PFSK-1 (cell line): ENCODE measurements around the gene RANBP1.
A peak's percentile ranks its signal among the peaks of the same experiment; 100 is the strongest.

Source experiments
- FOXP2 ChIP-seq: optimal IDR thresholded peaks from 2 replicates; pipeline ENCODE3; 2011; ENCODE audit warnings: borderline replicate concordance, control low read depth, inconsistent platforms; ENCODE audit not compliant: insufficient read depth; ENCODE audit errors: extremely low read length, extremely low read depth
- POLR2AphosphoS5 ChIP-seq: IDR thresholded peaks from 2 replicates; pipeline ENCODE4 v1.6.1; 2012; ENCODE audit warnings: low read depth, mild to moderate bottlenecking, control low read depth, low read length, moderate library complexity
- REST ChIP-seq, 2 experiments: IDR thresholded peaks; 2 replicates each; pipeline versions ENCODE4 v1.6.1 to v1.8.0; 2011 to 2012; ENCODE audit warnings: low read depth in 2 of 2, low read length in 2 of 2, control low read depth in 1 of 2, inconsistent platforms in 1 of 2, mild to moderate bottlenecking in 1 of 2, moderate library complexity in 1 of 2; ENCODE audit not compliant: insufficient read depth in 1 of 2
- SIN3A ChIP-seq: IDR thresholded peaks from 2 replicates; pipeline ENCODE4 v1.6.1; 2012; ENCODE audit warnings: mild to moderate bottlenecking, low read length, moderate library complexity, borderline replicate concordance; ENCODE audit not compliant: insufficient read depth
- TAF1 ChIP-seq: IDR thresholded peaks from 2 replicates; pipeline ENCODE4 v1.6.1; 2012; ENCODE audit warnings: low read length, control low read depth, borderline replicate concordance; ENCODE audit not compliant: insufficient read depth

The RANBP1 gene

DNA sequence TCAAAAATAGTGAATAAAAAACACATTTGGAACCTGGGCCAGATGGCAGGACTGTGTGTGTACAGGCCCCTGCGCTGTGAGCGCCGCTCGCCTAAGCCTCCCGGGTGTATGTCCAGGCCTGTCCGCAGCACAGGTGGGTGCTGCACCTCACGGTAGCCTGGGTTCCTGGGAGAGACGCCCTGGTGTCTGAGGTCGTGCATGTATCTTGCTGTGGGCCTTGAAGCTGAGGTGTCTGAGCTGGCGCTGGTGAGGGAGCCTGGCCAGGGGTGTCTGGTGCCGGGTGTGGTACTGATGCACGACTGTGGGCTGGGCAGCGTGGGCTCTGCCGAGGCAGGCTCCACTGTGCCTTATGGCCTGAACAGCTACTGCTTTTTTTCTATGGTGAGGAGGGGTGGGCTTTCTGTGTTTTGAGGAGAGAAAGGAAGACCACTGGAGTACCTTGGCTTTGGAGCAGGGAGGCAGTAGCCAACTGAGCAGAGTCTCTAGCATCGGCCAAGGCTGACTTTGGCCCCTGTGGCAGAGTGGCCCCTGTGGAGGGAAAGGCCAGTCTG is 11.5 kb downstream of the RANBP1 start:
- TF ChIP-seq TAF1 (no peak), FOXP2 (no peak), REST (IDR thresholded peaks at IDR 0.05; ENCODE audit: insufficient read depth in 1 of 2, low read depth in 2 of 2, low read length in 2 of 2) (no peak), SIN3A (no peak), POLR2AphosphoS5 (no peak)

DNA sequence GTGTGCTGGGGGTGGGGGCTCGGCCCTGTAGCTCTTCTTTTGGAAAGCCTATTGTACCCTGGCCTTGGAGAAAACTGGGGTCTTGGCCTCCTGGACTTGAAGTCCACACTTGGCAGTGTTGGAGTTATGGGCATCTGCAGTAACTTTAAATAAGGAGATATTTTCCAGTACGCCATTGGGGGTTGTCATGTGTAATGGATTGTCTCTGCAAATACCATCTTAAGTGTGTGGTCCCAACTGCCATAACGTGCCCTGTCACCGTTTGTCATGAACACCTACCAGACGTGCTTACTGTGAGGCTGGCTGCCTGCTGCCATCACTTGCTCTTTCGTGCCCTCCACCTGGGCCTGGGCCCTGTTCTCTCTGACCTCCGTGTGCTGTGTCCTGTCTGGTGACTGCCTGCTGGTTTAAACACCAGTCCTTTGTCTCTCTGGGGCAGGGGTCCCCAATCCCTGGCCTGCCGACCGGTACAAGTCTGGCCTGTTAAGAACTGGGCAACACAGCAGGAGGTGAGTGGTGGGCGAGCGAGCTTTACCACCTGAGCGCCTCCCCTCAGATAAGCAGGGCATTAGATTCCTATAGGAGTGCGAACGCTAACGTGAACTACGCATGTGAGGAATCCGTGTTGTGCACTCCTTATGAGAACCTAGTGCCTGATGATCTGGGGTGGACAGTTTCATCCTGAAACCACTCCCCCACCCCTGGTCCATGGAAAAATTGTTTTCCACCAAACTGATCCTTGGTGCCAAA is 12.1 kb downstream of the RANBP1 start:
- no peak for TF ChIP-seq TAF1
- no peak for TF ChIP-seq REST (IDR thresholded peaks at IDR 0.05; ENCODE audit: insufficient read depth in 1 of 2, low read depth in 2 of 2, low read length in 2 of 2)
- no peak for TF ChIP-seq SIN3A

DNA sequence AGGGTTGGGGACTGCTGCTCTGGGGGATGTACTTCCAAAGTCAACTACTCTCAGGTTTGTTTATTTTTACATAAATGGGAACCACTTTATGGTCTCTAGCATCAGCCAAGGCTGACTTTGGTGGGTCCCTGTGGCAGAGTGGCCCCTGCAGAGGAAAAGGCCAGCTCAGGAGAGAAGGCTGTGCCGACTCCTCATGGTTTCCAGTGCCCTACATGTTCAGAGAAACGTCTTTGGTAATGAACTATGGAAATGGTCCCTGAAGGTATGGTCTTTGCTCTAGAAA is 12.7 kb downstream of the RANBP1 start:
- TF ChIP-seq TAF1 (no peak), REST (IDR thresholded peaks at IDR 0.05; ENCODE audit: insufficient read depth in 1 of 2, low read depth in 2 of 2, low read length in 2 of 2) (no peak), SIN3A (no peak), POLR2AphosphoS5 (no peak), FOXP2 (no peak)

- TF ChIP-seq POLR2AphosphoS5 (no peak), FOXP2 (peak; percentile 86)
Observed at GRCh38 chr22:20128902-20129746, 13.2 kb downstream of the RANBP1 start.

GRCh38 chr22:20129747-20130014 is 13.8 kb downstream of the RANBP1 start:
- TF ChIP-seq POLR2AphosphoS5 (no peak), FOXP2 (no peak), SIN3A (no peak), REST (IDR thresholded peaks at IDR 0.05; ENCODE audit: insufficient read depth in 1 of 2, low read depth in 2 of 2, low read length in 2 of 2) (no peak), TAF1 (no peak)
